WTC11 (cell line): ENCODE measurements around the gene RBP5.

ENCODE experiments used
- MYBL2 ChIP-seq: sonication (generic); formaldehyde crosslinking; IDR thresholded peaks from 2 replicates; pipeline ENCODE4 v1.8.1; 2023; ENCODE audit warnings: mild to moderate bottlenecking, moderate library complexity, missing genetic modification reagents
- SP1 ChIP-seq: sonication (generic); formaldehyde crosslinking; conservative IDR thresholded peaks from 2 replicates; pipeline ENCODE4 v1.8.1; 2022; ENCODE audit warnings: missing genetic modification reagents
- TEAD4 ChIP-seq: sonication (generic); formaldehyde crosslinking; IDR thresholded peaks from 2 replicates; pipeline ENCODE4 v1.8.0; 2022; ENCODE audit warnings: mild to moderate bottlenecking, missing genetic modification reagents
- ZNF512 ChIP-seq: sonication (generic); formaldehyde crosslinking; IDR thresholded peaks from 2 replicates; pipeline ENCODE4 v1.8.1; 2022; ENCODE audit warnings: missing genetic modification reagents, borderline replicate concordance
- TF ChIP-seq, protein P1 (sequence below): fragments of 200-600 bp; IDR thresholded peaks from 2 replicates; pipeline ENCODE4 v1.8.0; 2022; ENCODE audit warnings: antibody characterized with exemption

DNA sequence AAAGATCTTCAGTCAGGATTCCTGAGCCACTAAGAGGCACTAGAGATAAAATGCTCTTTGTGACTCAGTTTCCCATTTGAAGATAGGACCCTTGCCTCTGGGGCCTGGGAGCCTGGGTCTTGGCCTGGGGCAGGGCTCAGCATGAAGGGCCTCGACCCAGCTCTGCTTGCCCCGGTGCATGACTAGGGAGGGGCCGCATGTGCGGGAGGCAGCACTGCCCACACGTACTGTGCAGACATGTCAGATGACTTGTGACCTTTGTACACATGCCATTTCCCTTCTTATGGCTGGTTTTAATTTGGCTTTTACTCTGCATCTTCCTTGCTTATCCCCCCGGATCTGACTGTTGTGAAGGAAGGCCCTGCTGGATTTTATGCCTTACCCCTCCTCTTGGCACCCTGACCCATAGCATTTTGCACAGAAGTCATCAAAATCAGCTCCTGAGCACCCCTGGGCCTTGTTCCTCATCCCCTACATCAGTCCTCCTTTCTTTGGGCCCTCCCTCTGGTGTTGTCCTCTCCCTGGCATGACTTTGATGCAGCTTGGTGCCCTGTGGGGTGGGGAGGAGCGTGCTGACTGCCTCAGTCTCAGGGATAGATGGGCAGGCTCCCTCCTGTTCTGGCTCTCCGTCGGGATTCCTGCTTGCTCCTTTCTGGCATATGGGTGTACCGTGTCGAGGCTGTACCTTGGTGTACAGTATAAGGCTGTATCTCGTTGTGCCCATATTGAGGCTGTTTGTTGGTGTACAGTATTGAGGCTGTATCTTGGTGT is 5.9 kb upstream of the RBP5 start:
- no peak for TF ChIP-seq SP1 (CRISPR knock-in tag)
- TF ChIP-seq, protein P1, sequence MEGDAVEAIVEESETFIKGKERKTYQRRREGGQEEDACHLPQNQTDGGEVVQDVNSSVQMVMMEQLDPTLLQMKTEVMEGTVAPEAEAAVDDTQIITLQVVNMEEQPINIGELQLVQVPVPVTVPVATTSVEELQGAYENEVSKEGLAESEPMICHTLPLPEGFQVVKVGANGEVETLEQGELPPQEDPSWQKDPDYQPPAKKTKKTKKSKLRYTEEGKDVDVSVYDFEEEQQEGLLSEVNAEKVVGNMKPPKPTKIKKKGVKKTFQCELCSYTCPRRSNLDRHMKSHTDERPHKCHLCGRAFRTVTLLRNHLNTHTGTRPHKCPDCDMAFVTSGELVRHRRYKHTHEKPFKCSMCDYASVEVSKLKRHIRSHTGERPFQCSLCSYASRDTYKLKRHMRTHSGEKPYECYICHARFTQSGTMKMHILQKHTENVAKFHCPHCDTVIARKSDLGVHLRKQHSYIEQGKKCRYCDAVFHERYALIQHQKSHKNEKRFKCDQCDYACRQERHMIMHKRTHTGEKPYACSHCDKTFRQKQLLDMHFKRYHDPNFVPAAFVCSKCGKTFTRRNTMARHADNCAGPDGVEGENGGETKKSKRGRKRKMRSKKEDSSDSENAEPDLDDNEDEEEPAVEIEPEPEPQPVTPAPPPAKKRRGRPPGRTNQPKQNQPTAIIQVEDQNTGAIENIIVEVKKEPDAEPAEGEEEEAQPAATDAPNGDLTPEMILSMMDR, result no peak
- TF ChIP-seq MYBL2 (CRISPR knock-in tag), result no peak
- TF ChIP-seq TEAD4 (CRISPR knock-in tag), result no peak
- no peak for TF ChIP-seq ZNF512 (CRISPR knock-in tag)
